ENCODE results near the gene SYT7. TPM values are rescaled to one million over a fixed set of nuclear protein-coding genes. Genes with fewer than 3 reads are reported as not detected.
"Not testable (repeated sequence)": the region's sequence is repeated elsewhere in the genome, so short reads cannot be mapped to it uniquely, and the experiment has no call there.

Gene SYT7
- total and polyA plus RNA-seq, 2 of the 4 experiments (the other 2 are of a cell fraction) = under 0.01 to 0.19 TPM

DNA sequence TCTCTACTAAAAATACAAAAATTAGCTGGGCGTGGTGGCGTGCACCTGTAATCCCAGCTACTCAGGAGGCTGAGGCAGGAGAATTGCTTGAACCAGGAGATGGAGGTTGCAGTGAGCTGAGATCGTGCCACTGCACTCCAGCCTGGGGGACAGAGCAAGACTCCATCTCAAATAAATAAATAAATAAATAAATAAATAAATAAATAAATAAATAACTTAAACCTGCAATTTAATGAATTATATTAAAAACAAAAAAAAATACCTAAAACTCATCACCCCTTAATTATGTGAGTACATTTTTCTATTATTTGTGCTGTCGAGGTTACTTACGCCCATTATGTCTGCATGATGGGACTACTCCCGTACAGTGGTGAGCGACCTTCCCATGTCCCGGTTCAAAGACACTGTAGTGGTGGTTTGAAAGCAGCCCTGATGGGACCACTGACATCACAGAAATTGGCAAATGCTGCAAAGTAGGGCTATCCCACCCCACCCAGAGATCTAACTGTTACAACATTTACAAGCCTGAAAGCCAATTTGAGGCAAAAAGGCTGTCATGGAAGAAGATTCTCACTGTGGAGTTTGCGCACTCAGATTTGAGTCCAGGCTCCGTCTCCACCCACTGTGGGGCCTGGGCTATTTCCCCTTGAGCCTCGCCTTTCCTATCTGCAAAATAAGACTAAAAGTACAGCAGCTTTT lies 101.4 kb downstream of the SYT7 start:
- H3K9me1 ChIP-seq (ENCODE audit: insufficient read depth, low read length); H2AK9ac ChIP-seq (replicated peaks; ENCODE audit: low read depth, low read length, poor library complexity); H3K9ac ChIP-seq (ENCODE audit: low read depth, low read length); H3K14ac ChIP-seq (replicated peaks; ENCODE audit: low read depth, low read length); H2BK15ac ChIP-seq (ENCODE audit: low read depth, low read length); H3K18ac ChIP-seq (ENCODE audit: low read depth, low read length); H2BK20ac ChIP-seq (ENCODE audit: low read depth, low read length); H3K23ac ChIP-seq (ENCODE audit: low read depth, low read length); H3K4me3 ChIP-seq (ENCODE audit: insufficient read depth, low read depth, low read length); H3K4me2 ChIP-seq (ENCODE audit: low read depth, low read length); H2BK5ac ChIP-seq (ENCODE audit: low read depth, low read length, poor library complexity, severe bottlenecking); DNase-seq; H4K5ac ChIP-seq (ENCODE audit: low read depth, low read length); POLR2A ChIA-PET (ENCODE audit: unreplicated experiment); H2AFZ ChIP-seq (replicated peaks; ENCODE audit: low read length, poor library complexity); H3K56ac ChIP-seq (ENCODE audit: extremely low read depth, insufficient read depth, low read length); H3K27ac ChIP-seq (ENCODE audit: insufficient read depth, low read length); H2BK120ac ChIP-seq (ENCODE audit: low read depth, low read length); H4K91ac ChIP-seq (ENCODE audit: insufficient read depth, low read depth, low read length); H4K20me1 ChIP-seq (ENCODE audit: insufficient read depth, low read length); H3K9me3 ChIP-seq (ENCODE audit: control insufficient read depth, insufficient read depth, low read length); dilution Hi-C loops (cut with HindIII; ENCODE audit: low sequenced_read_pairs, unreplicated experiment); H4K8ac ChIP-seq (ENCODE audit: low read depth in 2 of 2, low read length in 2 of 2); H3K4me1 ChIP-seq (ENCODE audit: control insufficient read depth, insufficient read depth, low read length); H2AK5ac ChIP-seq (ENCODE audit: low read depth, low read length); intact Hi-C loops (cut with micrococcal nuclease); H3K4ac ChIP-seq (ENCODE audit: low read depth, low read length); ATAC-seq (ENCODE audit: low read depth); H3K79me1 ChIP-seq (ENCODE audit: low read depth in 1 of 2, low read length in 2 of 2); BruUV-seq (replicated peaks); H3K36me3 ChIP-seq (ENCODE audit: control insufficient read depth, insufficient read depth, low read length): not testable (repeated sequence)
- in situ Hi-C loops (cut with MboI; ENCODE audit: low sequenced_read_pairs) = loop anchor here (5.0 kb wide), 2 partner anchors 38 to 158 kb away; no protein-coding TSS in a partner anchor
- CTCF ChIA-PET = interaction anchor here (4.1 kb wide), 1 partner anchor 38 kb away, joined by 26 read pairs; no protein-coding TSS in a partner anchor
- WGBS, 2 experiments (ENCODE audit: extremely low coverage in 2 of 2, insufficient read length in 1 of 2) = 73% methylated on average over 2 of the region's 11 CpGs; no CpG with 5 or more reads in 1 of the 2 experiments
- peaks cover 17% of the 10 kb centered on the region; the same call in 1 of the 2 replicates for H3K27me3 ChIP-seq (ENCODE audit: control insufficient read depth, insufficient read depth, low read length)

All from IMR-90 (cell line).